Heart left ventricle (tissue), 16 donors: Measurements from ENCODE around the gene ZMIZ1. TPM values are rescaled to one million over a fixed set of nuclear protein-coding genes. Genes with fewer than 3 reads are reported as not detected.

Experiments used
- ATAC-seq, 4 donors: fragments of 200-7000 bp; cut with Tn5 transposase; one replicate each; pipeline ENCODE4 v1.9.1; 2020 to 2022; ENCODE audit warnings: moderate library complexity in 4 of 4, mild to moderate bottlenecking in 3 of 4, moderate number of reproducible peaks in 1 of 4
- DNase-seq, 5 donors: peaks; one replicate each; pipeline ENCODE4 v3.0.0-alpha.2; 2020
- H3K27ac ChIP-seq, 12 donors: fragments of 200-600 bp; sonication (generic) in 4 of 12; one replicate each; pipeline versions ENCODE4 v1.5.0 to v1.8.0; 2016 to 2022; ENCODE audit warnings: mild to moderate bottlenecking in 2 of 12
- H3K27me3 ChIP-seq, 9 donors: fragments of 200-600 bp; sonication (generic) in 2 of 9; one replicate each; pipeline versions ENCODE4 v1.5.1 to v1.8.0; 2016 to 2022; ENCODE audit warnings: mild to moderate bottlenecking in 3 of 9
- H3K36me3 ChIP-seq, 9 donors: fragments of 200-600 bp; sonication (generic) in 2 of 9; one replicate each; pipeline versions ENCODE4 v1.5.0 to v1.8.0; 2018 to 2022; ENCODE audit warnings: mild to moderate bottlenecking in 2 of 9
- H3K4me1 ChIP-seq, 12 donors: fragments of 200-600 bp; sonication (generic) in 4 of 12; one replicate each; pipeline versions ENCODE4 v1.5.0 to v1.8.0; 2016 to 2022; ENCODE audit warnings: mild to moderate bottlenecking in 3 of 12
- H3K4me3 ChIP-seq, 12 donors: fragments of 200-600 bp; sonication (generic) in 4 of 12; one replicate each; pipeline versions ENCODE4 v1.5.0 to v1.8.0; 2017 to 2022; ENCODE audit warnings: mild to moderate bottlenecking in 9 of 12, moderate library complexity in 4 of 12
- H3K9me3 ChIP-seq, 12 donors: fragments of 200-600 bp; sonication (generic) in 4 of 12; one replicate each; pipeline versions ENCODE4 v1.5.0 to v1.8.0; 2016 to 2022; ENCODE audit warnings: mild to moderate bottlenecking in 1 of 12
- CTCF ChIP-seq, 12 donors: fragments of 200-600 bp; sonication (generic) in 4 of 12; IDR thresholded peaks; one replicate each; pipeline versions ENCODE4 v1.5.0 to v1.8.0; 2018 to 2022; ENCODE audit warnings: antibody characterized with exemption in 12 of 12, mild to moderate bottlenecking in 5 of 12
- POLR2A ChIP-seq, 2 donors: fragments of 450-650 bp; IDR thresholded peaks; one replicate each; pipeline ENCODE4 v1.6.1; 2017; ENCODE audit warnings: antibody characterized with exemption in 2 of 2, mild to moderate bottlenecking in 2 of 2, moderate library complexity in 2 of 2
- WGBS, 4 donors: extraction: QIAGEN DNeasy Blood & Tissue Kit in 2 of 4; methylation state at CpG; one replicate each; pipeline versions ENCODE4 v1.1.5 to v1.1.7; 2013 to 2018; 5-methylcytosine and 5-hydroxymethylcytosine counted together
- intact Hi-C, 10 donors: fragments of 100-400 bp; cut with DNase I; formaldehyde crosslinking; loops; one replicate each; pipeline versions ENCODE4 v1.11.1 to v1.14.2; 2022
- polyA plus RNA-seq, 2 donors: library from polyadenylated mRNA; stranded (reverse); fragments of 200-250 nt; gene quantifications; one replicate each; pipeline ENCODE4 v1.2.3, GENCODE V29; 2013
- total RNA-seq, 9 donors: library from RNA; depleted of rRNA in 2 of 9; stranded (reverse); fragments of >200 nt in 2 of 9; fragmentation: NEBNext Ultra II Directional in 3 of 9; extraction: Animal tissue kit (Norgen Biotek cat#: 25700) in 3 of 9; gene quantifications; one replicate each; pipeline versions ENCODE4 v1.1.0 to v1.2.4, GENCODE V29; 2016 to 2023
- donor health status: ischemic (EF 13 %, LVEDD 7.1; RV severe dilation, severe dysfunction).
- donor health status: healthy with polysubstance abuse.
- donor health status: DM: no; HTN: yes; CAD: no.
- donor health status: DM: no; HTN: no; CAD: no.
- donor health status: ischemic (EF 25% LVEDD 6.9; RV normal size, moderate dysfunction).
- donor health status: ischemic (EF 25% LVEDD 5.7; RV mildly dilated, moderate dysfunction).
- donor health status: healthy.
- donor health status: DM: yes; HTN: yes; CAD: no.
- donor health status: ischemic (EF 35%, LVEDD 5.7; RV mildly dilated, moderate dysfunction).
- donor health status: nonischemic (EF 11% LVEDD 7.7; RV severe dilation, severe dysfunction).
- donor health status: DM: yes; HTN: yes; CAD: no.
- donor health status: PGD.
- donor health status: ischemic (EF 29% LVEDD 5.4; RV normal size, mild dysfunction).
- donor health status: nonischemic (EF 23%, LVEDD 6.1; RV moderate dilation, normal function).

The ZMIZ1 gene
- total and polyA plus RNA-seq, 11 donors, result 19.7 to 75.4 (median 49.2) TPM

- TF ChIP-seq CTCF (IDR thresholded peaks at IDR 0.05) (no peak), POLR2A (IDR thresholded peaks at IDR 0.05) (no peak)
- DNase-seq, result peak in 2 of 5 donors; percentile 17 to 26
- H3K36me3 ChIP-seq, result peaks cover 0 to 2% (median 0%) of the 10 kb centered on the region in 9 donors
- ATAC-seq, result peak in 3 of 4 donors; percentile 8 to 41 (median 36)
- H3K27me3 ChIP-seq, result no peaks in the 10 kb centered on the region
- intact Hi-C loops, result no loop called here
- H3K4me3 ChIP-seq, result no peak overlapping the region
- peaks cover 0 to 4% (median 0%) of the 10 kb centered on the region in 12 donors for H3K9me3 ChIP-seq
- WGBS, 4 donors, result 71 to 75% (median 74%) methylated on average over 6 to 7 of the region's 7 CpGs
- H3K4me1 ChIP-seq, result peaks cover 0 to 79% (median 10%) of the 10 kb centered on the region in 12 donors
- H3K27ac ChIP-seq, result no peak overlapping the region
These were observed 252.2 kb downstream of the ZMIZ1 start for GRCh38 chr10:79320820-79321493.

- peak in 2 of 5 donors; percentile 18 to 19 for DNase-seq
- intact Hi-C loops, result no loop called here
- peaks cover 0 to 4% (median 0%) of the 10 kb centered on the region in 12 donors for H3K9me3 ChIP-seq
- no peak overlapping the region for H3K4me3 ChIP-seq
- WGBS, 4 donors, result 88 to 92% (median 91%) methylated on average over 2 of the region's 2 CpGs
- H3K27ac ChIP-seq, result no peak overlapping the region
- H3K4me1 ChIP-seq, result peaks cover 0 to 77% (median 10%) of the 10 kb centered on the region in 12 donors
- H3K36me3 ChIP-seq, result no peaks in the 10 kb centered on the region
- no peaks in the 10 kb centered on the region for H3K27me3 ChIP-seq
- no peak for TF ChIP-seq POLR2A (IDR thresholded peaks at IDR 0.05)
- no peak for TF ChIP-seq CTCF (IDR thresholded peaks at IDR 0.05)
- ATAC-seq, result no peak
These were observed 252.7 kb downstream of the ZMIZ1 start for GRCh38 chr10:79321494-79321882.

GRCh38 chr10:79321951-79322350 lies 253.2 kb downstream of the ZMIZ1 start:
- ATAC-seq, result no peak
- Histone ChIP-seq H3K27me3 (no peaks in the 10 kb centered on the region), H3K36me3 (no peaks in the 10 kb centered on the region), H3K27ac (peak overlapping the region in 1 of 12 donors; percentile 63), H3K9me3 (peaks cover 0 to 4% (median 0%) of the 10 kb centered on the region in 12 donors), H3K4me1 (peaks cover 0 to 72% (median 6%) of the 10 kb centered on the region in 12 donors), H3K4me3 (no peak overlapping the region)
- TF ChIP-seq POLR2A (IDR thresholded peaks at IDR 0.05), result no peak
- no peak for TF ChIP-seq CTCF (IDR thresholded peaks at IDR 0.05)
- DNase-seq, result peak in 1 of 5 donors; percentile 3
- intact Hi-C loops, result no loop called here

GRCh38 chr10:79322616-79323543 lies 254.1 kb downstream of the ZMIZ1 start:
- peak in 1 of 4 donors; percentile 47 for ATAC-seq

More at GRCh38 chr10:79322616-79323543, 254.1 kb downstream of the ZMIZ1 start:
- TF ChIP-seq POLR2A (IDR thresholded peaks at IDR 0.05) (no peak), CTCF (IDR thresholded peaks at IDR 0.05) (no peak)
- no peaks in the 10 kb centered on the region for H3K36me3 ChIP-seq
- H3K27me3 ChIP-seq, result no peaks in the 10 kb centered on the region
- peaks cover 0 to 4% (median 0%) of the 10 kb centered on the region in 12 donors for H3K9me3 ChIP-seq
- H3K4me1 ChIP-seq, result peaks cover 0 to 65% (median under 1%) of the 10 kb centered on the region in 12 donors
- WGBS, 4 donors, result 79 to 87% (median 82%) methylated on average over 12 to 15 of the region's 15 CpGs
- intact Hi-C loops, result no loop called here
- H3K27ac ChIP-seq, result peak overlapping the region in 2 of 12 donors; percentile 6 to 63
- DNase-seq, result peak; percentile 47 to 75 (median 52)
- H3K4me3 ChIP-seq, result no peak overlapping the region
